ENCODE results near the gene RGMB. TPM values are rescaled to one million over a fixed set of nuclear protein-coding genes. Genes with fewer than 3 reads are reported as not detected.

RGMB gene
- total RNA-seq, 1 experiment from 2014 or later: 16.4 TPM

GRCh38 chr5:98845878-98846277 is 72.4 kb downstream of the RGMB start:
- H3K9me3 ChIP-seq (ENCODE audit: low read depth, low read length, poor library complexity, severe bottlenecking): peaks cover 15% of the 10 kb centered on the region
- intact Hi-C loops (cut with micrococcal nuclease; ENCODE audit: unreplicated experiment): no loop called here
- no peaks in the 10 kb centered on the region for H3K36me3 ChIP-seq (ENCODE audit: insufficient read depth, low read length, poor library complexity, severe bottlenecking)
- POLR2A ChIA-PET (ENCODE audit: low non-redundant PET): no interaction called here
- no peaks in the 10 kb centered on the region for H3K4me1 ChIP-seq (ENCODE audit: insufficient read depth, low read length, poor library complexity, severe bottlenecking)
- BruUV-seq (replicated peaks): no TSS peak
- no peak for DNase-seq (ENCODE audit: low spot score)
- no peak overlapping the region for H3K27ac ChIP-seq (ENCODE audit: low read depth, low read length, poor library complexity, severe bottlenecking)
- CTCF ChIA-PET: no interaction called here
- no peak overlapping the region for H3K4me3 ChIP-seq (ENCODE audit: low read depth, low read length, poor library complexity, severe bottlenecking)
- no peaks in the 10 kb centered on the region for H3K27me3 ChIP-seq (replicated peaks; ENCODE audit: insufficient read depth, low read depth, low read length, poor library complexity)
- TF ChIP-seq, protein P1, sequence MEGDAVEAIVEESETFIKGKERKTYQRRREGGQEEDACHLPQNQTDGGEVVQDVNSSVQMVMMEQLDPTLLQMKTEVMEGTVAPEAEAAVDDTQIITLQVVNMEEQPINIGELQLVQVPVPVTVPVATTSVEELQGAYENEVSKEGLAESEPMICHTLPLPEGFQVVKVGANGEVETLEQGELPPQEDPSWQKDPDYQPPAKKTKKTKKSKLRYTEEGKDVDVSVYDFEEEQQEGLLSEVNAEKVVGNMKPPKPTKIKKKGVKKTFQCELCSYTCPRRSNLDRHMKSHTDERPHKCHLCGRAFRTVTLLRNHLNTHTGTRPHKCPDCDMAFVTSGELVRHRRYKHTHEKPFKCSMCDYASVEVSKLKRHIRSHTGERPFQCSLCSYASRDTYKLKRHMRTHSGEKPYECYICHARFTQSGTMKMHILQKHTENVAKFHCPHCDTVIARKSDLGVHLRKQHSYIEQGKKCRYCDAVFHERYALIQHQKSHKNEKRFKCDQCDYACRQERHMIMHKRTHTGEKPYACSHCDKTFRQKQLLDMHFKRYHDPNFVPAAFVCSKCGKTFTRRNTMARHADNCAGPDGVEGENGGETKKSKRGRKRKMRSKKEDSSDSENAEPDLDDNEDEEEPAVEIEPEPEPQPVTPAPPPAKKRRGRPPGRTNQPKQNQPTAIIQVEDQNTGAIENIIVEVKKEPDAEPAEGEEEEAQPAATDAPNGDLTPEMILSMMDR (conservative IDR thresholded peaks at IDR 0.05; ENCODE audit: low read depth, low read length): no peak
- TF ChIP-seq EZH2 (IDR thresholded peaks at IDR 0.05; ENCODE audit: borderline replicate concordance, low read depth, low read length, poor library complexity, severe bottlenecking): no peak

Other genes with a start within 250 kb of the RGMB start
- 57.8 and 61.0 TPM in 2 replicates for gene CHD1, start 155.3 kb downstream of the RGMB start, total RNA-seq (2021)

All from A673 (cell line).